ENCODE data around the gene ZNF777.

The ZNF777 gene

GRCh38 chr7:149423449-149424110 is 37.3 kb downstream of the ZNF777 start:
- no peak for TF ChIP-seq CTCF (IDR thresholded peaks at IDR 0.05; ENCODE audit: borderline replicate concordance, insufficient read depth, low read depth, low read length)
- no peak overlapping the region for H3K4me3 ChIP-seq (ENCODE audit: low read depth, low read length)

GRCh38 chr7:149422914-149423301 is 38.0 kb downstream of the ZNF777 start:
- no peak for TF ChIP-seq CTCF (IDR thresholded peaks at IDR 0.05; ENCODE audit: borderline replicate concordance, insufficient read depth, low read depth, low read length)

GRCh38 chr7:149422162-149422913 is 38.5 kb downstream of the ZNF777 start:
- peak overlapping the region; percentile 53 for H3K4me3 ChIP-seq (ENCODE audit: low read depth, low read length)
- peak; percentile 77 for TF ChIP-seq CTCF (IDR thresholded peaks at IDR 0.05; ENCODE audit: borderline replicate concordance, insufficient read depth, low read depth, low read length)

More at GRCh38 chr7:149422914-149423301, 38.0 kb downstream of the ZNF777 start:
- peak overlapping the region; percentile 40 for H3K4me3 ChIP-seq (ENCODE audit: low read depth, low read length)

- no peak overlapping the region for H3K4me3 ChIP-seq (ENCODE audit: low read depth, low read length)
- no peak for TF ChIP-seq CTCF (IDR thresholded peaks at IDR 0.05; ENCODE audit: borderline replicate concordance, insufficient read depth, low read depth, low read length)
These were observed 40.9 kb downstream of the ZNF777 start for GRCh38 chr7:149420006-149420405.

GRCh38 chr7:149415391-149416071 is 45.3 kb downstream of the ZNF777 start:
- no peak for TF ChIP-seq CTCF (IDR thresholded peaks at IDR 0.05; ENCODE audit: borderline replicate concordance, insufficient read depth, low read depth, low read length)
- no peak overlapping the region for H3K4me3 ChIP-seq (ENCODE audit: low read depth, low read length)

- TF ChIP-seq CTCF (IDR thresholded peaks at IDR 0.05; ENCODE audit: borderline replicate concordance, insufficient read depth, low read depth, low read length): no peak
- no peak overlapping the region for H3K4me3 ChIP-seq (ENCODE audit: low read depth, low read length)
These were observed 46.0 kb downstream of the ZNF777 start for GRCh38 chr7:149414745-149415390.
